DMS153 treated with DMSO at 0.1 percent for 48 hours (cell line): Measurements from ENCODE around the gene DUSP3.

ENCODE experiments used
- DNase-seq: peaks from one replicate; lab custom pipeline; 2025; ENCODE audit not compliant: unreplicated experiment; lab: John Stamatoyannopoulos, UW

The DUSP3 gene

DNA sequence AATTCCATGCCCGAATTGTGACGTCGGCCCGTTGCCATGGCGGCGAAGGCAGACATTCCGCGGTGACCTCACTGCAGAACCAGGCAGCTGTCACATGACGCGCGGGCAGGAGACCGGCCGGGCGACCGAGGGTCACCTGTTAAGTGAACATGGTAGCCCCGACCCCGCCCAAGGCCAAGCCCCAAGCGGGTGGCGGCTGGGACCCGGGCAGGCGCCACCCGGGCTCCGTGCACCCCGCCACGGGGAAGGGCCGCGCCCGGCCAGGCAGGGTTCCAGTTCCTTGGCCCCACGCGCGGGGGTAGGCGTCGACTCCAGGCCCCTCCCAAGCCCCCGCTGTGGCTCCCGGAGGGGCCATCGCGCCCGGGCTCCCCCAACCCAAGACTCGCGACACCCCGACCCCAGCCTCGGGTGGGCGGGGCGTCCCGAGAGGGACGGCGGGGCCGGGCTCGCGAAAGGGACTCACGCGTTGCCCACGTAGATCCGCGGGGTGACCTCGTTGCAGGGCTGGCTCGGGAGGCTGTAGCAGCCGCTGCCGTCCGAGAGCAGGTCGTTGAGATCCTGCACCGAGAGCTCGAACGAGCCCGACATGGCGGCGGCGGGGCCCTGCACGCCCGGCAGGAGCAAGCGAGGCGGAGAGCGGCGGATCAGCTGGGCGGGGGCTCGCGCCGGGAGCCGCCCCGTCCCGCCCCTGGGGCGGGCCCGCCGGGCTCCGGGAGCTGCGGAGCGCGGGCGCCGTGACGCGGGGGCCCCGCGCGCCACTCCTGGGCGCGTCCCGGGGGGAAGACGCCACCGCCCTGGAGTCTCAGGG is at the start of gene DUSP3:
Gene DUSP3 (minus strand): TSS at position 641 of the 808 bp plus-strand sequence. CDS start 53 bp downstream, at position 588.
- peak; percentile 27 for DNase-seq

DNA sequence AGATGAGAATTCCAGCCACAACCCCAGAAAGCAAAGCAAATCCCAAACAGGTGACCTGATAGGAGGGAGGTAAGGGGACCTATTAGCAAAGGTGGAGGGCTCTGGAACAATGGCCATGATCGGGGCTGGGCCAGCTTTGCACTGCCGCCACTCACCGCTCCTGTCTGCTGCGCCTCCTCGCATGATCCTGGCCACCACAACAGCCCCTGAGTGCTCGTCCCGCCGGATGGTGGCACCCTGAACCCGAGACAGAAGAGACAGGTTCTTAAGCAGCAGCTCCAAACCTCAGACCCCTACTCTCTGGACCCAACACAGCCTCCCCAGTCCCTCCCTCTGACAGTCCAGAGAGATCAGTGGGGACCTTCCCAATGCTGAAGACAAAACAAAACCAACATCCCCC is 48.8 kb upstream of the DUSP3 start:
- DNase-seq: no peak

DNA sequence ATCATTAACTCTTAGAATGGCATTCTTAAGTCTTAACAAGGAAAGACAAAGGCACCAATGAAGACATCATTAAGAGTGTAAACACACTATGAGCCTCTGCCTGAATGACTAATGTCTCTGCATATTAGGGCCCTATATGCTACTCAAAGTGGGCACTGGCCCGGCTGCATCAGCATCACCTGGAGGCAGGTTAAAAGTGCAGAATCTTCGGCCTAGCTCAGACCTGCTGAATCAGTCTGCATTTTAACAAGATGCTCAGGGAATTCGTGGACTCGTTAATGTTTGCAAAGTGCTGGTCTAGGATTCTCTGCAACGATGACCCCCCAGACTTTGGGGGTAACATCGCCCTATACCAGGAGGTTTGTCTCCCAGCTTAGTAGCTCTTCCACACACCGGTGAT is 47.4 kb upstream of the DUSP3 start:
- no peak for DNase-seq

DNA sequence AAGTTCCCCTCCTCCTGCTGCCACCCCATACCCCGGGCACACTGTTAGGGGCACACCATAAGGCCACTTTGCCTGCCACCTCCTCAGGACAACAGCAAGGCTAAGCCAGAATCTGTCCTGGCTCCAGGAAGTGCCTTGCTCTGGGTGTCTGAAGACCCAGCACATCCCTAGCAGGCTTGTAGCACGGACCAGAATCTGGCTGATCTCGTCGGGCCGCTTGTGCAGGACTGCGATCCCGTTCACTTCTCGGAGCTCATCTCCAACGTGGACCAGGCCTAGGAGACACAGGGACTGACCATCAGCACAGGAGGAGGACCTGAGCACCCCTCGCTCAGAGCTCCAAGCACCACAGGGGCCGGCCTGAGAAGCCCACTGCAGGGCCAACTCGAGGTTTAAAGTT is 46.8 kb upstream of the DUSP3 start:
- DNase-seq: no peak

DNA sequence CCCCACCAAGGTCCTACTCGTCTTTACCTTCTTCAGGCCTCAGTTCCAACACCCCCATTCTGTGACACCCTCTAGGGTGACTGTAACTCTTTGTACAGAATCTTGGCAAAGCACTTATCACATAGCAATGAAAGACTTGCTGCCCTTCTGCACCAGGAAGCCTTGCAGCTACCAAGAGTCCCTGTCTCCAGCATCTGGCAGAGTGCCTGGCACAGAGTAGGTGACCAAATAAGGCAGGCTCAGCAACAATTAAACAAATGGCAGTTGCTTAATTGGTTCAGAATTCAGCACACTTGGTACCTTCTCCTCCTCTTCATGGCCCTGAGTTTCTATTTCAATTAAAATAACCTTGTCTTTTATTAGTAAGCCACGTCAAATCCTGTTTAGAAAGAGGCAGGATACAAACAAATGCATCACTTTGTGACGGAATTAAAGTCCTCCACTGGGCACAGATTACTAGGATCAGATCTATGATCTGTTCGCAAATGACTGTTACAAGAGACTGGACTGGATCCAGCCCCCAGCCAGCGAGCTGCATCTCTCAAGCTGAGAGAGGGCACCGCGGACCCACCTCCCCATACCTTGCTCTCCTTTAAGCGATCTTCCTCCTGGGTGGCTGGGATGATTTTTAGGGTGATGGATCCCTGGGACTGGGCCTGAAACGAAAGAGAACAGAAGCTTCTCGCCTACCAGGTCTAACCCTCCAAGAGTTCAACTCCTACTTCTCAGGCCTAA is 44.7 kb upstream of the DUSP3 start:
- DNase-seq: no peak

DNA sequence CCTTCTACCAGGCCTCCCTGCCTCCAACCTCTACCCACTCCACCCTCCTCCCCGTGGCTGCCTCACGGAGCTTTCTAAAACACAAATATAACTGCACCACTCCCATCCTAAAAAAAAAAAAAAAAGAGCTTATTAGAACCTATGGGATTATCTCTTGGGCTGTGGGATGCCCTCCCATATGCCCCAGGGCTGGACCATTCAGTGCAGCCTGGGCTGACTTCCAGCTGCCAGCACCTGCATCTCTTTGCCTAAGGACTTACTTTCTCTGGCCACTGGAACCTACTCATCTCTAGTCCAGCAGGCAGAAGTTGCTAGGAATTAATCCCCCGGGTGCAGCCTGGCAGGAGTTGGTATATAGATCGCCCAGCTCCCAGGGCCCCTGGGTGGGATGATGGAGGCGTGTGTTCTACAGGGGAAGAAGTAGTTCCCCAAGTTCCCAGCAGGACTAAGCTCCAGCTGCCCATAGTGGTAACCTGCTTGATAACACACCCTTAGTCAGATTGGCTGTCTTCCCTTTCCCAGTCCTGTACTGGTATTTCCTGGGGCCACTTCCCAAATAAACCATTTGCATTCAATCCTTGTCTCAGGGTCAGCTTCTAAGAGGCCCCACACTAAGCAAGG is 43.9 kb upstream of the DUSP3 start:
- DNase-seq: no peak

DNA sequence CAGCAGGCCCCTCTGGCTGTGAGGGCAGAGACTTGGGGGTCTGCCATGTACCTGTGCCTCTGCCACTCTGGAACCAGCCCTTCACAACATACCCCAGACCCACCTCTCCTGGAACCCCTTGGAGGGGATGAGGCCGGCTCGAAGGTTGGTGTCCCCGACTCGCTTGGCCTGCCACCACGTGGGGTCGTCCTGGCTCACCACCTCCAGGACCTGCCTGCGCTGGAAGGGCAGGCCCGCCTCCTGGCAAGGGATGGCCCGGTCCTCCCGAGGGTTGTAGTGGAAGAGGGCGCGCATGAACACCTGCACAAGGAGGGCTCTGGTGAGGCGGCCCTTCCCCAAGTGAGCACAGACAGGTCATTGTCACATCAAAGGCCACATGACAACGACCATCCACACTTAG is 42.0 kb upstream of the DUSP3 start:
- no peak for DNase-seq

DNA sequence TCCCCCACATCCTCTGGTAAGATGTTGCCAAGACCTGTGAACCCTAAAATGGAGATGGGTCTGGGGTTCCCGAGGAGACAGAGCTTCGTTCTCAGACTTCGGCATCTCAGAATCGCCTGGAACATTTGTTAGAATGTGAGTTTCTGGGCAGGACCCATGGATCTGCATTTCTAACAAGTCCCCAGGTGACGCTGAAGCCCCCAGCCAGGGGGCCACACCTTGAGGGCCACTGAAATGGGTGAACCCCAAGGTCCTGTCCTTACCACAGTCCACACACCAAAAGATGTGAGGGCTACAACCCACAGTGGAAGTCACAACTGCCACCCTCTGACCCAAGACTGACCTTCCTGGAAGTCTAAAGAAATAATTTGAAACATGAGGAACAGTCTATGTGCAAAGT is 40.2 kb upstream of the DUSP3 start:
- DNase-seq: no peak

DNA sequence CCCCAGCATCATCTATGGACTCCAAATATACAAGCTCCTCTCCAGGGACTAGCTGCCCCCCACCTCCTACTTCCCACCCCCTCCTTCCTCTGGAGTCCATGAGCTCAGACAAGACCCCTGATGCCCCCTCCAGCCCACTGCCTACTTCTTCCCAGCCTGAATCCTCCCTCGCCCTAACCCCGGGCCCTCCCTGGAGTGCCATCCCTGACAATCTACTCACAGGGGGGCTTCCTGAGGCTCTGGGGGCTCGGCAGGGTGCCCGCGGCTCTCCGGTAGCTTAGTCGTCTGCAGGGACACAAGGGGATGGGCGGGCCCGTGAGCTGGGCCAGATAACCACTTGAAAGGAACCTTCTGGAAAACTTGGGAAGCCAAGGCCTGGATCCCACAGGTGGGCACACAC is 39.0 kb upstream of the DUSP3 start:
- DNase-seq: no peak

DNA sequence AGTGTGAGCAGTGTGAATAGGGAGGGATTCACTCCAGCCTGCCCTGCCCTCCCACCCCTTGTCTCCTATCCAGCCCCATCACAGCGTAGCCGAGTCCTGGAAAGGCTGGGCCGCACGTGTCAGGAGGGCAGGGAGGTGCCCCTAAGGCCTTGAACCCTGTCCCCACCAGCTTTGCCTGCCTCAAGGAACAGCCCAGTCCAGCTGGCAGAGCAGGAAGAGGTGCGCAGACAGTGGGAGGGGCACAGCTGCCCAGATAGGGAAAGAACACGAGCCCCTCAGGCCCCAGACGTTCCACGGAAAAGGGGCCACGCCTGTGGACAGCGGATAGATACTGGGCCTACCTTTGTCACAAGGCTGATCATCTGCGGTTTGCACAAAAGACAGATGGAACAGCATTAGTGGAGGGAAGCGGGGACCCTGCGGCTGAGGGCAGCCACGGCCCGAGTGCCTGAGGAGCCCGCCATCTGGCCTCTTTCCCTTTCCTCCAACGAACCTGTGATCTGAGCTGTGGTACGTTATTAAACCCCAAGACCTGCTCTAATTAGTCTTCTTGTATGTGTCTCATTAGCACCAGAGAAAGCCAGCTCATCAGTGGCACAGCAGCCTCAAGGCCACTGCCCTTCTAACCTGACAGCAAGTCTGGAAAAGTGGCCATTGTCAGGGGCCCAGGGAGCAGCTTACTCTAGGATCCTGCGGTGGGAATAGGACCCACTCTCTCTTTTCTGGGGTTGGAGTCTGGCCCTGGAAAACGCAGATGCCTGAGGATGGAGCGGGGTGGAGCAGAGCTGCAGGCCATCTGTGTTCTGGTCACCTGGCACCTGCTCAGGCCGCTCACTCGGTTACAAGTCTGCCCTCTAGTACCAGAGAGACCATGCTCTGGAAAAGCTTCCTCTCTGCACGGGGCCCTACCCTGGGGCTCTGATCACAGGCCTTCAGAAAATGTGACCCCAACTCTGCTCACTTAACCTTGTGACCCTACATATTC is 37.9 kb upstream of the DUSP3 start:
- DNase-seq: no peak

DNA sequence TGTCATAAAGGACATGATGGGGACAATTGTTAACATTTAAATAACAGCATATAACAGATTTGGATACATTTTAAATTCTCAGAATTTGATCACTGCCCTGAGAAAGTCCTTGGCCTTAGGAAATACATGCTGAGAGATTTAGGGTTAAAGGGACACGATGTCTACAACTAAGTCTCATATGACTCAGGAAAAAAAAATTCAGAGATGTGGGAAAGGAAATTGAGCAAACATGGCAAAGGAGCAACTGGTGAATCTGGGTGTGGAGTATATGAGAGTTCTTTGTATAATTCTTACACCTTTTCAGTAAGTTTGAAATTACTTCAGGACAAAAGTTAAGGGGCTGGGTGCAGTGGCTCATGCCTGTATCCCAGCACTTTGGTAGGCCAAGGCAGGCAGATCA is 35.9 kb upstream of the DUSP3 start:
- DNase-seq: no peak

DNA sequence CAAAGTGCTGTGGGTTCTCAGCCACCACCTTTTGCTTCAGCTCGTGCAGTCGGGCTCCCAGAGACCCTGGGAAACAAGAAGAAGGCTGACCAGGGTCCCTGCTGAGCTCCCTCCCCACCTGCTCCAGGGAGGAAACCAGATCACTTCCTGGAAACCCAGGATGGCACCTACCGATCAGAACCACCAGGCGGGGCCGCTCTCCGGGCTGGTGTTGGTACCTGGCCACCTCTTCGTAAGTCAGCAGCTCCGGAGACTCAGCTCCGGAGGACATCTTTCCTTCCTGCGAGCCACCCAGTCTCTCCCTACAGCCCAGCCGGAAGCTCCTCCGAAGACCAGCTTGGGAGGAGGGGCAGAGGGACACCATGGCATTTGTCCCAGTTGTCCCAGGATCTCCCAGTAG is 35.2 kb upstream of the DUSP3 start:
- DNase-seq: no peak

DNA sequence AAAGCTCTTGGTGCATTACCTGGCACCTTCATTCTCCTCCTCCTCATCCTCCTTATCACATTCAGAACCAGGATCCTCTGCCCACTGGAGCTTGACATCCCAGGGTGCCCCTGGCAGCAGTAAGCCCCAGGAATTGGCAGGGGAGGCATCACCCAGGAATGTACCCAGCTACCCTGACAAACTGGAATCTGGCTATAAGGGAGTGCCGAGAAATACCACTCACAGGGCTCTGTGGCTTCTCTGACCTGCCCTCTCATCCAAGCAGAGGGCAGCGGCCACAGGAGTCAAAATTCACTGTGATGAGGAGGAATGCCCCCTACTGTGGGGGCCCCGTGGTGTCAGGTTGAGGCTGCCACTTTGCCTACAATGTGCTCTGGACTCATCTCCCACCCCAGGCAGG is 34.6 kb upstream of the DUSP3 start:
- DNase-seq: no peak

DNA sequence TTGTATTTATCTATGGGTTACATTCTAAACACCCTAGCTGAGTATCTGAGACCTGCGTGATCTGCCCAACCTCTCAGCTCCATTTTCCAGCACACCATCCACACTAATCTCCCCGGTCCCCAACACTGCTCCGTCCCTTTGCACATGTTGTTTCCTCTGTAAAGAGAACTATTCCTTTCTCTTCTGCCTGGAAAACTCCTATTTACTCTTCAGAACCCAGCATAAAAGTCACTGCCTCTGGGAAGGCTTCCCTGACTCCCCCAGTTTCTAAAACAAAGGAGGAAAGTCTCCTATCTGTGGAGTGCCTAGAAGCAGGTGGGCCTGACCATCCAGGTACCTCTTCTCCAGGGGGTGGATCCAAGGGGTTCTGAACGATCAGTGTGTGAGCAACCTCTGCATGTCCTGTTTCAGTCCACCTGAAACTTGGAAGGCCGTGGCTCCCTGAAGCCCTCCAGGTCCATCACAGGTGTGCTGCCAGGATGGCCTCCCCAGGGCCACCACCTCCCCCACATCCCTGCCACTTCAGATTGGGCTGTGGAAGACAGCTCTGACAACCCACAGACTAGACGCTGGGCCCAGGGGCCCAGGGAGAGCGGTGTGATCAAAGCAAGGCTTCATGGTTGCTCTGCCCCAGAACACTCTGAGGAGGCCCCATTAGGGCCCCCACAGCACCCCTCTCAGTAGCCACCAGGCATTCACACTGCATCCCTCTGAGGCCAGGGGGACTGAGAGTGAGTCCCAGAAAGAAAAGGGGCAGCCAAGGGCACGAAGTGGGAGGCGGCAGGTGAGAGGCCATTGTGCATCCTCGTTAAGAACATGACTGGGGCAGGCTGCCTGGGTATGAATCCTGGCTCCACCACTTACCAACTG is 33.9 kb upstream of the DUSP3 start:
- no peak for DNase-seq

DNA sequence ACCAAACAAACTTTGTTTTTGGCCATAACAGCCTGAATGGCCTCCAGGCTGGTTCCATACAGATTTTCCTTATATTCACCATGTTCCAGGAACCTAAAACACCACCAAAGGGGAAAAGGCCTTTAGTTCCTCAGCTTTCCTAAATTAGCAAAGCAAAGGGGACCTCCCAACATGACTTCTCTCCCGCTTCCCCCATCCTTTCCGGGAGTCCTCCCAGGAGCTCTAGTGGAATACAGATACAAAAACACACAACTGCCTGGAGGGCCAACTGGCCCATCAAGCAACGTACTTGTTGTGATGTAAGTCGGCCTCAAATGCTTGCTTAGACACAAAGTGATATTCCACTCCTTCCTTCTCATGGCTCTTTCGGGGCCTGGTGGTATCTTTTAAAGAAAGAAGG is 32.0 kb upstream of the DUSP3 start:
- no peak for DNase-seq

DNA sequence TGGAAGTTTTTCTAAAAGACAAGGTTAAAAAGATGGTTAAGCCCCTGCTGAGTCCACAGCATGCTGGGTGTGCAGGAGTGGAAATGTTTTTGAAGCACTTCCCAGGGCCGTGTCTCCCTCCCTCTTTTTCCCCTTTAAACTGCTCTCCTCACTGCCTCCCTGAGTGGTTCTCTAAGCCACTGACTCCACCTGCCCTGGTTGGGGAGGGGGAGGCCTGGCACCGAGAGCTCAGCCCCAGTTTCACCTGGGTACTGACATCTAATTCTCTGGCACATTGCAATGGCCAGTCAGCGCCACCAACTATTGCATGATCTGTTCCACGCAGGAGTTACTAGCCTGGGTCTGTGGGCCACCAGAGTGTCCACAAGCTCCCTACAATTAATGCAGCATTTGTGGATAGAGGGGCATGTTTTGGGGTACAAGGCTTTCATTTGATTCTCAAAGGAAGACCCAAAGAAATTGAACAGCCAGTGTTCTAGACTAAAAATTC is 31.5 kb upstream of the DUSP3 start:
- DNase-seq: no peak

DNA sequence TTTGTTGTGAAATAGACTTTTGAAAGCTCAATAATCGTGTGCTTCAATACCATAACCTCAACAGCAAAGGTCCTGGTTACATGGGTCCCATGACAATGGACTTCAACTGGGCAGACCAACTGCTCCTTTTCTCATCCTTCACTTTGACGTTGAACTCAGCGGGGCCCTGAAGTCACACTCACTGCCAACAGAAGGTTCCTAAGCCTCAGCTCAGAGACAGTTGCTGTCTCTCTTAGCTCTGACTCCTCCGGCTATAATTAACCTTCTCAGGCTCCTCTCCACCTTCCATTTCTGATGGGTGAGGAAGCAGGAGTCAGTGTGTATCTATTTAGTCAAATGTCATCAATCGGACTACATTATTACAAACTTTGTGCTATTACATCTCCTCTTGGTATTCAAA is 30.3 kb upstream of the DUSP3 start:
- no peak for DNase-seq

DNA sequence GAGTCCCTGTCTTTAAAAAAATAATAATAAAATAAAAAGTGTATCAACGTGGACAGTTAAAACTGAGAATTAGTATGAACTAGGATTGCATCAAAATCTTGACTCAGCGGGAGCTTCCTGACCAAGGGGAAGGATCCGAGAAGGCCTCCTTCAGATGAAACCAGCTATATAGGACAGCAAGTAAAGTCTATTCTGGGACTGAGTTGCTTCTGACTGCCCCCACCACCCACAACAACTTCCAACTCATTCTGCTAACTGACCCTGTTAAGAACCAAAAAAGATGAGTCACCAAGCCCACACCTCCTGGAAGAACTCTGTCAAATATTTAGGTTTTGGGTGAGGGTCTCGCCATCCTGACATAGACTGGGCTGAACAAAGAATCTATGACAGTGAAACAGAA is 29.3 kb upstream of the DUSP3 start:
- DNase-seq: no peak

DNA sequence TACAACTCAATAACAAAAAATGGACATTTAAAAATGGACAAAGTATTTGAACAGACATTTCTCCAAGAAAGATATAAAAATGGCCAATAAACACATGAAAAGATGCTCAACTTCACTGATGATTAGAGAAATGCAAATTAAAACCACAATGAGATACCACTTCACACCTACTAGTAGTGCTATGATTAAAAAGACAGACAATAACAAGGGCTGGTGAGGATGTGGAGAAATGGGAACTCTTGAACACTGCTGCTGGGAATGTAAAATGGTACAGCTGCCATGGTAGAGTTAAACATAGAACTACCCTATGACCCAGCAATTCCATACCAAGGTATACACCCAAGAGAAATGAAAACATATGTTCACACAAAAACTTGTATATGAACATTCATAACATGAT is 26.3 kb upstream of the DUSP3 start:
- no peak for DNase-seq

DNA sequence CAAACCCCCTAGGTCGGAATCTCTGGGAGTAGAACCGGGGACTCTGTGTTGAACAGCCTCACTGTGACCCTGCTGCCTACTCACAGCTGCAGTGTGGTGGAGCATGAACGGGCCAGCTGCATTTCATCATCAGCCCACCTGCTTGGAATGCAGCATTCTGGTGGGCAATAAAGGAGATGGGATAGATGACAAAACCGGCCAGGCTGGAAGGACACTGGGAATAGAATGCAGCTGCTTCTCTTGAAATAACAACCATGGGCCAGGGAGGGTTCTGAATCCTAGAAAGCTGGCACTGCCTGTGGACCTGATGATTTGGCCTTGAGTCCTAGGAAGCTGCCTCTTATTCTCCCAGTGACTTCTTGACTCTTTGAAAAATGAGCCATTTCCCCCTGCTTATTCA is 25.0 kb upstream of the DUSP3 start:
- DNase-seq: no peak
